ENCODE data around the gene SLC38A4. TPM values are rescaled to one million over a fixed set of nuclear protein-coding genes. Genes with fewer than 3 reads are reported as not detected.
"Not testable (repeated sequence)": the region's sequence is repeated elsewhere in the genome, so short reads cannot be mapped to it uniquely, and the experiment has no call there.

SLC38A4 gene
- total RNA-seq, 1 experiment from 2014 or later, result 0.23 TPM

- no peak for DNase-seq (ENCODE audit: low read depth)
Observed at GRCh38 chr12:46777587-46777986, 48.2 kb downstream of the SLC38A4 start.

- DNase-seq (ENCODE audit: low read depth), result no peak
Observed at GRCh38 chr12:46775796-46776195, 50.0 kb downstream of the SLC38A4 start.

GRCh38 chr12:46774322-46774633 is 51.5 kb downstream of the SLC38A4 start:
- no peak for DNase-seq (ENCODE audit: low read depth)

DNA sequence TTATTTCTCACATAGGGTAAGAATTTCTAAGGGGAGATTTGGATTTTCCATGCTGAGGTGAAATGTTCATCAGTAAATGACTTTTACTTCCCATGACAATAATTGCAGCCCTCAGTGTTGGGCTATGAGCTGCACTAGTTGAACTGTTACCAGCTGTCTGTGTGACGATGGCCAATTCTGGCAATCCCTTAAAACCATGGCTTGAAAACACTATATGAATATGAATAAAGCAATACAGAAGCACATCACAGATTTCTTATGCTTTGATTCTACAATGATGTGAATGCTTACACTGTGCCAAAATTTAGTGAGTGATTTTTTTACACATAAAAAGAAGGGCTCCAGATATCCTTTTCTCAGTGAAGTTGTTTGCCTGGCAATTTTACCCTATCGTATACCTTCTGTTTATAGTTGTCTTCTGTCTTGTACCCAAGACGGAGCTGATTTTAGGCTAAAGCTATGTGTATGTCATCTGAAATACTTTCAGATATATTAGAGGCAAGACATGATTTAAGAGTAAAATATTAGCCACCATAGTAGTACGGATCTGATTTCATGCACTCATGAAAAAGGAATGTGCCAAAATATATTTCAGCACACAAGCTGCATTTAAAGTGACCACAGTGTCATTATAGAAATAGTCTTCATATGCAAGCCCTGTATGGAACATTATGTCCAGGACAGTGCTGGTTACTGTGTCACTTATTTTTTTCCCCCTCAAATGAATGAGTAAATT is 52.0 kb downstream of the SLC38A4 start:
- DNase-seq (ENCODE audit: low read depth), result peak; percentile 25

GRCh38 chr12:46771268-46771827 is 54.4 kb downstream of the SLC38A4 start:
- no peak for DNase-seq (ENCODE audit: low read depth)

DNA sequence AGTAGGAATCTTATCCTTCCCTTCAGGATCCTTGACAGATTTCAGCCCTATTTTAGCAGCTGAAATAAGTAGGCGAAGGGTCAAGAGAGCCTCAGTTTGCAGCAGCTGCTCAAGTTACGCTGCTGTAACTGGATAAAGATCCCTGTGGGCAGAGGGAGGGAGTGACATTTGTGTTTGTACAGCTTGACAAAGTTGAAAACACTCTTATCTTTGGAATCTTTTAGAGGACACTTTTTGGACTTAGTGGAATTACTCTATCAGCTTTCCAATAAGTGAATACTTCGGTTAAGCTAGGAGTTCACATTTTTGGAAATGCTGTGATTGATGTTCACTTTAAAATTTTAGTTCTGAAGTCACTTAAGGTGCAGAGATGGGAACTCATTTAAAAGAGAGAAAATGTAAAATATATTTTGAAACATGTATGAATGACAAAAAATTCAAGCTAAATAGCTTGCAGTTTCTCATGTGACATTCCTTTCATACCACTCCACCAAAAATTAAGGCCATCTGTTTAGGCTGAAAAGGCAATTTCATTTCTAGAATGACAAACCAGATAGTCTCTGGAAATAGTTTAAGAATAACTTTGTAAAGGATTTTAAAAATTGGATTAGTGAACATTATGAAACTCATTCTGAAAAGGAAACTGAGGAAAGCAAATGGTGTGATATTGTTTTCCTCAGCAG is 55.2 kb downstream of the SLC38A4 start:
- peak; percentile 27 for DNase-seq (ENCODE audit: low read depth)

GRCh38 chr12:46764005-46764404 is 61.8 kb downstream of the SLC38A4 start:
- no peak for DNase-seq (ENCODE audit: low read depth)

DNA sequence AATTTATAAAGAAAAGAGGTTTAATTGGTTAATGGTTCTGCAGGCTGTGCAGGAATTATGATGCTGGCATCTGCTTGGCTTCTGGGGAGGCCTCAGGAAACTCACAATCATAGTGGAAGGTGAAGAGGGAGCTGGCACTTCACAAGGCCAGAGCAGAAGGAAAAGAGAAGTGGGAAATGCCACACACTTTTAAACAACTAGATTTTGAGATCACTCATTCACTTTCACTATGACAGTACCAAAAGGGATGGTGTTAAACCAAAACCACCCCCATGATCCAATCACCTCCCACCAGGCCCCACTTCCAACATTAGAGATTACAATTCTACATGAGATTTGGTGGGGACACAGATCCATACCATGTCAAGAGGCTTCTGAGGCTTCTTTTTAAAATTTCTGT is 62.6 kb downstream of the SLC38A4 start:
- DNase-seq (ENCODE audit: low read depth), result no peak

DNA sequence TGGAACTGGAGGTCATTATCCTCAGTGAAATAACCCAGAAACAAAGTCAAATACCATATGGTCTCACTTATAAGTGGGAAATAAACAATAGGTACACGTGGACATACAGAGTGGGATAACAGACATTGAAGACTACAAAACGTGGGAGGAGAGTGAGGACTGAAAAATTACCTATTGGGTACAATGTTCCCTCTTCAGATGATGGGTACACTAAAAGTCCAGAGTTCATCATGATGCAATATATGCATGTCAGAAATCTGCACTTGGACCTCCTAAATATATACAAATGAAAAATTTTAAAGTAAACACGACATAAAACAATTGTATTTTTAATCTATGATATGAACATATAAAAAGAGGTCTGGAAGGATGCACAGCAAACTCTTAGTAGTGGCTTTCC is 71.2 kb downstream of the SLC38A4 start:
- DNase-seq (ENCODE audit: low read depth), result no peak

DNA sequence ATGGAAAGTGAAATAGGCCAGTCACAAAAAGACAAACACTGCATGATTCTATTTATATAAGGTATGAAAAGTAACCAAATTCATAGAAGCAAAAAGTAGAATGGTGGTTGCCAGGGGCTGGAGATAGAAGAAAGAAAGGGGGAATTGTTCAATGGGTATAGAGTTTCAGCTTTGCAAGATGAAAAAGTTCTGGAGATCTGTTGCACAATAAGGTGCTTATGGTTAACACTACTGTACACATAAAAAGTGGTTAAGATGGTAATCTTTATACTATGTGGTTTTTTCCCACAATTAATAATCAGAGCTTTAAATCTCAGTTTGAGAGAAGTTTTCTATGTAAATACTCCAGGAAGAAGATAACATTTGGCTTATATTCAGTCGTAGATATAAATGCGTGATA is 73.4 kb downstream of the SLC38A4 start:
- no peak for DNase-seq (ENCODE audit: low read depth)

DNA sequence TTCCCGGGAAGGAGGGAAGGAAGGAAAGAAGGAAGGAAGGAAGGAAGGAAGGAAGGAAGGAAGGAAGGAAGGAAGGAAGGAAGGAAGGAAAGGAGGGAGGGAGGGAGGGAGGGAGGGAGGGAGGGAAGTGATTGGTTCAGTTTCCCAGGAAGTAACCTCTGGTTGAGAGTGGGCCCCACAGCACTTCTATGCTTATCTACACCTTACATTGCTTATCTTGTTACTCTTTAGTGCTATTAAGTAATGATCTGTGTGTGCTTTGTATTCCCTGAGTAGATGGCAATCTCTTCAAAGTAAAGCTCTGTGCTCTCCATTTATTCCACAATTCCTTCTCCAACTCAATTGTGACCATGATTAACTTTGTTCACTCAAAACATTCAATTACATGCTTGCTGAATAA is 74.6 kb downstream of the SLC38A4 start:
- no peak for DNase-seq (ENCODE audit: low read depth)

GRCh38 chr12:46749322-46749721 is 76.5 kb downstream of the SLC38A4 start:
- no peak for DNase-seq (ENCODE audit: low read depth)

GRCh38 chr12:46744283-46744682 is 81.5 kb downstream of the SLC38A4 start:
- no peak for DNase-seq (ENCODE audit: low read depth)

DNA sequence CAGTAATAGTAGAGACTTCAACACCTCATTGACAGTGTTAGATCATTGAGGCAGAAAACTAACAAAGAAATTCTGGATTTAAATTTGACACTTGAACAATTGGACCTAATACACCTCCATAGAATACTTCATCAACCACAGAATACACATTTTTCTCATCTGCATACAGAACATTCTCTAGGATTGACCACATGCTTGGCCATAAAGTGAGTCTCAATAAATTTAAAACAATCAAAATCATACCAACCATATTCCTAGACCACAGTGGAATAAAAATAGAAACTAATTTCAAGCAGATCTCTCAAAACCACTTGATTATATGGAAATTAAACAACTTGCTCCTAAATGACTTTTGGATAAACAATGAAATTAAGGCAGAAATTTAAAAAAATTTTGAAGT is 82.3 kb downstream of the SLC38A4 start:
- no peak for DNase-seq (ENCODE audit: low read depth)

DNA sequence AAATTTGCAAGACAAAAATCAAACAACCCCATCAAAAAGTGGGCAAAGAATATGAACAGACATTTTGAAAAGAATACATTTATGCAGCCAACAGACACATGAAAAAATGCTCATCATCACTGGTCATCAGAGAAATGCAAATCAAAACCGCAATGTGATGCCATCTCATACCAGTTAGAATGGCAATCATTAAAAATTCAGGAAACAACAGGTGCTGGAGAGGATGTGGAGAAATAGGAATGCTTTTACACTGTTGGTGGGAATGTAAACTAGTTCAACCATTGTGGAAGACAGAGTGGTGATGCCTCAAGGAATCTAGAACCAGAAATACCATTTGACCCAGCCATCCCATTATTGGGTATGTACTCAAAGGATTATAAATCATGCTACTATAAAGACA is 83.5 kb downstream of the SLC38A4 start:
- not testable (repeated sequence) for DNase-seq (ENCODE audit: low read depth)

GRCh38 chr12:46725332-46725731 is 100.5 kb downstream of the SLC38A4 start:
- DNase-seq (ENCODE audit: low read depth), result no peak

DNA sequence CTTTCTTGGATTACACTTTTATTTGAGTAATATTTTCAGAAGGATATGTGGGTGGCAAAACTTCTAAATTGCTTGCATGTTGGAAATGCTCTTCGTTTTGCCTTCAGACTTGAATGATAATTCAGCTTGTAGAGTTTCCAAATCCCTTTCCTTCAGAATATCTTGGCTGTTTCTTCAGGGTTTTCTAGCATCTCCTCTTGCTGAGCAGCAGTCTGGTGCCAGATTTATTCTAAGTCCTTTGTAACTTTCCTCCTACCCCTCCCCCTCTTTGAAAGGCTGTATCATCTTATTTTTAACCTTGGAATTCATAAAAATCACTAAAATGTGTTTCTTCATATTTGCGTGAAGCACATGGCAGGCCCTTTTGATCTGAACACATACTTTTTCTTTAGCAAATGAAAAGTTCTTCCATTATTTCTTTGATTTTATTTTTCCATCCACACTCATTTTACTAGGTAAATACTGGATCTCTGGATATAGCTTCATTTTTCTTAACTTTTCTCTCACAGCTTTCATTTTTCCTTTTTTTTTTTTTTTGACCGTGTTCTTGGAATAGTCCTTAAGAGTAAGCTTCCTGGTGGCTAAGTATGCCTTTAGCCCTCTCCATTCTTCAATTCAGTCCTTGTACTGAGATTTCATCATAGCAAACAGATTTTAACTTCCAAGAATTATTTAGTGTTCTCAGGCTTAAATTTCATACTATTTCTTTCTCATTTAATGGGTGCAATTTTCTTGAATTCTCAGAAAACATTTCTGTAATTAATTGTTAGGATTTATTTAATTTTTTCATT is 102.0 kb downstream of the SLC38A4 start:
- no peak for DNase-seq (ENCODE audit: low read depth)

DNA sequence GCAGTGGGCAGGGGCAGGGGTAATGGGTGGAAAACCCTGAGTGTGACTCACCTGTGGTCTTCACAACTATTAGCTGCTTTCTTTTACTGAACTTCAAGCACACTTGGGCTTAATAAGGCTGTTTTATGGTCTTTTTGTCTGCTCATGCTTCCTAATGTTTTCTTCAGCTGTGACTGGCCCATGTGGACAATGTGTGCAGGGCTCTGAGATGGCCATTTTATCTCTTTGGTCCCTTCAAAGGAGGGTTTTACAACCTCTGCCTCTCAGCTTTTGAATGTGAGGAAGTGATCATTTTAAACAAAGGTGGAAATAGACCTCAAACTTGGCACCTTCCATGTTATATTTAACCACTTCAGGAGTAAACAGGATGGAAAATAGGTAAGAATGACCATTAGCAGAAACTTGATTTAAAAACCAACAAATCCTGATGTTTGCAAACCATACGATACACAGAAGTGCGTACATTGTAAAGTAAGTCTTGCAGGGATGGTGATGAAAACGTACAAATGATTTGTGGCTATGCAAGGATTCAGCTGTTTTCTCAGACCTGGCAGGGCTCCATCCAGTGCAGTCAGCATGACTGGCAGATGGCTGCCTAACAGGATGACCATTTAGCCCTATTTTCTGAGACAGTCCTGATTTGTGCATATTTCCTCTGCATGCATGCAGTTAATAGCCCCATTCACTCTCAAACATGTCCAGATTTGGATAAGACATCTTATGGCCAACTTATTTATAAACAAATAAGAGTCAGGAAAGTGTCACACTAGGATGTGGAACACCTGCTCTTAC is 103.2 kb downstream of the SLC38A4 start:
- DNase-seq (ENCODE audit: low read depth), result peak; percentile 32

GRCh38 chr12:46718495-46718894 is 107.3 kb downstream of the SLC38A4 start:
- no peak for DNase-seq (ENCODE audit: low read depth)

GRCh38 chr12:46717868-46718267 is 107.9 kb downstream of the SLC38A4 start:
- no peak for DNase-seq (ENCODE audit: low read depth)

GRCh38 chr12:46717159-46717558 is 108.6 kb downstream of the SLC38A4 start:
- no peak for DNase-seq (ENCODE audit: low read depth)
